KMS-11 (cell line): ENCODE measurements around the gene OR5B21.

Experiments used
- H2AFZ ChIP-seq: fragments of 200-600 bp; sonication (generic); 2 replicates; pipeline ENCODE4 v1.6.1; 2016; ENCODE audit warnings: antibody characterized with exemption, mixed run types, low read depth
- H3K27ac ChIP-seq: fragments of 200-600 bp; sonication (generic); 2 replicates; pipeline ENCODE4 v1.6.1; 2016; ENCODE audit warnings: mild to moderate bottlenecking, mixed run types
- H3K27me3 ChIP-seq: fragments of 200-600 bp; sonication (generic); 2 replicates; pipeline ENCODE4 v1.6.1; 2017; ENCODE audit warnings: mild to moderate bottlenecking, low read depth, mixed run types, moderate library complexity; ENCODE audit not compliant: insufficient read depth
- H3K36me3 ChIP-seq: fragments of 200-600 bp; sonication (generic); 2 replicates; pipeline ENCODE4 v1.6.1; 2017; ENCODE audit warnings: mild to moderate bottlenecking, mixed run types; ENCODE audit not compliant: insufficient read depth
- H3K4me1 ChIP-seq: fragments of 200-600 bp; sonication (generic); 2 replicates; pipeline ENCODE4 v1.6.1; 2016; ENCODE audit warnings: mild to moderate bottlenecking, low read depth, mixed run types; ENCODE audit not compliant: poor library complexity, severe bottlenecking
- H3K4me2 ChIP-seq: fragments of 200-600 bp; sonication (generic); 2 replicates; pipeline ENCODE4 v1.7.0; 2016; ENCODE audit warnings: mild to moderate bottlenecking, mixed run types
- H3K4me3 ChIP-seq: fragments of 200-600 bp; sonication (generic); IDR thresholded peaks from 2 replicates; pipeline ENCODE4 v1.6.1; 2017; ENCODE audit warnings: low read depth, low read length, mixed read lengths; ENCODE audit not compliant: insufficient read depth
- H3K79me2 ChIP-seq: fragments of 200-600 bp; sonication (generic); 2 replicates; pipeline ENCODE4 v1.6.1; 2016; ENCODE audit warnings: low read depth, mixed run types; ENCODE audit not compliant: insufficient read depth
- H3K9ac ChIP-seq: fragments of 200-600 bp; sonication (generic); 2 replicates; pipeline ENCODE4 v1.6.1; 2016; ENCODE audit warnings: mild to moderate bottlenecking, mixed run types
- H4K20me1 ChIP-seq: fragments of 200-600 bp; sonication (generic); 2 replicates; pipeline ENCODE4 v1.6.1; 2016; ENCODE audit warnings: mild to moderate bottlenecking, mixed run types; ENCODE audit not compliant: insufficient read depth
- TF ChIP-seq, protein P1 (sequence below): fragments of 200-600 bp; sonication (generic); conservative IDR thresholded peaks from 2 replicates; pipeline ENCODE4 v1.6.1; 2017; ENCODE audit warnings: low read depth, mild to moderate bottlenecking, antibody characterized with exemption, low read length, moderate library complexity, mixed read lengths

Gene OR5B21

GRCh38 chr11:58503361-58503856, 4.5 kb downstream of the OR5B21 start:
- H3K9ac ChIP-seq = no peak overlapping the region
- no peaks in the 10 kb centered on the region for H3K4me1 ChIP-seq
- H3K4me2 ChIP-seq = no peak overlapping the region
- no peaks in the 10 kb centered on the region for H3K36me3 ChIP-seq
- no peaks in the 10 kb centered on the region for H3K79me2 ChIP-seq
- no peaks in the 10 kb centered on the region for H3K27me3 ChIP-seq
- no peak overlapping the region for H2AFZ ChIP-seq
- H3K4me3 ChIP-seq = no peak overlapping the region
- TF ChIP-seq, protein P1, sequence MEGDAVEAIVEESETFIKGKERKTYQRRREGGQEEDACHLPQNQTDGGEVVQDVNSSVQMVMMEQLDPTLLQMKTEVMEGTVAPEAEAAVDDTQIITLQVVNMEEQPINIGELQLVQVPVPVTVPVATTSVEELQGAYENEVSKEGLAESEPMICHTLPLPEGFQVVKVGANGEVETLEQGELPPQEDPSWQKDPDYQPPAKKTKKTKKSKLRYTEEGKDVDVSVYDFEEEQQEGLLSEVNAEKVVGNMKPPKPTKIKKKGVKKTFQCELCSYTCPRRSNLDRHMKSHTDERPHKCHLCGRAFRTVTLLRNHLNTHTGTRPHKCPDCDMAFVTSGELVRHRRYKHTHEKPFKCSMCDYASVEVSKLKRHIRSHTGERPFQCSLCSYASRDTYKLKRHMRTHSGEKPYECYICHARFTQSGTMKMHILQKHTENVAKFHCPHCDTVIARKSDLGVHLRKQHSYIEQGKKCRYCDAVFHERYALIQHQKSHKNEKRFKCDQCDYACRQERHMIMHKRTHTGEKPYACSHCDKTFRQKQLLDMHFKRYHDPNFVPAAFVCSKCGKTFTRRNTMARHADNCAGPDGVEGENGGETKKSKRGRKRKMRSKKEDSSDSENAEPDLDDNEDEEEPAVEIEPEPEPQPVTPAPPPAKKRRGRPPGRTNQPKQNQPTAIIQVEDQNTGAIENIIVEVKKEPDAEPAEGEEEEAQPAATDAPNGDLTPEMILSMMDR = no peak
- H4K20me1 ChIP-seq = no peaks in the 10 kb centered on the region
- no peak overlapping the region for H3K27ac ChIP-seq

GRCh38 chr11:58502004-58502403, 5.9 kb downstream of the OR5B21 start:
- peaks cover 4% of the 10 kb centered on the region for H3K4me1 ChIP-seq
- no peaks in the 10 kb centered on the region for H3K79me2 ChIP-seq
- no peak overlapping the region for H2AFZ ChIP-seq
- H3K27me3 ChIP-seq = no peaks in the 10 kb centered on the region
- H3K9ac ChIP-seq = no peak overlapping the region
- H3K4me2 ChIP-seq = no peak overlapping the region
- no peak overlapping the region for H3K4me3 ChIP-seq
- H3K36me3 ChIP-seq = no peaks in the 10 kb centered on the region
- no peak overlapping the region for H3K27ac ChIP-seq
- TF ChIP-seq, protein P1 = no peak
- H4K20me1 ChIP-seq = no peaks in the 10 kb centered on the region

GRCh38 chr11:58498464-58498863, 9.4 kb downstream of the OR5B21 start:
- no peaks in the 10 kb centered on the region for H3K36me3 ChIP-seq
- no peak overlapping the region for H3K4me3 ChIP-seq
- H3K27me3 ChIP-seq = no peaks in the 10 kb centered on the region
- H3K4me2 ChIP-seq = no peak overlapping the region
- H3K27ac ChIP-seq = no peak overlapping the region
- TF ChIP-seq, protein P1 = no peak
- H3K9ac ChIP-seq = no peak overlapping the region
- no peaks in the 10 kb centered on the region for H3K79me2 ChIP-seq
- H3K4me1 ChIP-seq = peaks cover 38% of the 10 kb centered on the region
- no peaks in the 10 kb centered on the region for H4K20me1 ChIP-seq
- H2AFZ ChIP-seq = no peak overlapping the region

DNA sequence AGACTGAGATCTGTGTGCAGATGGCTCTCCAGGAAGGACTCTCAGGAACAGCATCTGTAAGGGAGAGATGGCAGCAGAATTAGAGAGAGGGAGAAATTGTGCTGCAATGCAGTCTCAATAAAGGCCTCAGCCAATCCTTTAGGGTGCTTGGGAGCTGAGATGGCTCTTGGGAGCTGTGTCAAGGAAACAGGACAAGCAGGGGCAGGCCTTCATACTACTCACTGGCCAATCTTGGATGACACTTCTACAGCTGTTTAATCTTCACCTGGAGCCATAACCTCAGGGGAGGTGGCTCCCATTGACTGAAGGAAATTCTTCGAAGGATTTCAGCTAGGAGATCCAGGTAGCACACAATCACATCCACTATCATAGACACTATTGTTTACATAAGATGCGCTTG, 10.0 kb downstream of the OR5B21 start:
- Histone ChIP-seq H3K9ac (no peak overlapping the region), H3K4me2 (no peak overlapping the region), H3K27ac (no peak overlapping the region), H3K79me2 (no peaks in the 10 kb centered on the region), H3K4me1 (peaks cover 38% of the 10 kb centered on the region), H2AFZ (no peak overlapping the region), H3K4me3 (no peak overlapping the region), H3K27me3 (no peaks in the 10 kb centered on the region), H3K36me3 (no peaks in the 10 kb centered on the region), H4K20me1 (no peaks in the 10 kb centered on the region)
- TF ChIP-seq, protein P1 = no peak
